Umbilical cord (tissue), 2 donors: Measurements from ENCODE around the gene CD38. TPM values are rescaled to one million over a fixed set of nuclear protein-coding genes. Genes with fewer than 3 reads are reported as not detected.
A peak's percentile ranks its signal among the peaks of the same experiment; 100 is the strongest.
"Not testable (repeated sequence)": the region's sequence is repeated elsewhere in the genome, so short reads cannot be mapped to it uniquely, and the experiment has no call there.

Source experiments
- DNase-seq: peaks from one replicate; pipeline ENCODE4 v3.0.0-alpha.2; 2015; ENCODE audit warnings: low spot score
- total RNA-seq: library from RNA; depleted of rRNA; stranded (reverse); fragments of >200 nt; gene quantifications from one replicate; pipeline ENCODE4 v1.2.3, GENCODE V29; 2014; ENCODE audit warnings: low replicate concordance; ENCODE audit not compliant: insufficient read depth

Gene CD38
- total RNA-seq, 1 donor from 2014 or later, result 9.6 TPM

DNA sequence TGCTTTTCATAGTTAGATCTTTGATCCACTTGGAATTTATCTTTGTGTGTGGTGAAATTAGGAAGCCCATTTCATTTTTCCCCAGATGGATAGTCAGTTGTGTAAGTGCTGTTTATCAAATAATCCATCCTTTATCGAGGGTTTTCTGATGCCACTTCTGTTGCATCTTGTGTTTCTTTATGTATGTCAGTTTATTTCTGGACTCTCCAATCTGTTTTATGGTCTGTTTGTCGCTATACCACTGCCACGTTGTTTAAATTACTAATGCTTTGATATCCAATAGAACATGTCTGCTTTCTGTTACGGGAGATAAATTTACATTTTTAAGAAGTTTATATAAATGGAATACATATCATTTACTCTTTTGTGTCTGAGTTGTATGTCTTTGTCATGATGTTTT is 21.0 kb downstream of the CD38 start:
- no peak for DNase-seq

DNA sequence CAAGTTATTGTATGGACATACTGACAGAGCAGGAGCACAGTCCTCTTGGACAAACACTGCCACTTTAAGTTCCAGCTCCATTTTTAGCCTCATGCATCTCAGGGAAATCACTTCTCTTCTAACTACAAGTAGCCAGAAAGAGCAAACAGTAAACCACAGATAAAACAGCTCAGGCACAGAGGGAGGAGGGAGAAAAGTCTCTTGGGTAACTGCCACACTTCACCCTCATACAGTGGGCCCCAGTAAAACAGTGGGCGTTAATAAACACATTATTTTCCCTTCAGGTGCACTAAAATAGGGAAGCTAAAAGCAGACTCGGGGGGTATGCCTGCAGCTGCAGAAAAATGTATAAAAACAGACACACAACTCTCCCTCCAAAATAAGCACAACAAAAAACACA is 21.6 kb downstream of the CD38 start:
- DNase-seq, result no peak

DNA sequence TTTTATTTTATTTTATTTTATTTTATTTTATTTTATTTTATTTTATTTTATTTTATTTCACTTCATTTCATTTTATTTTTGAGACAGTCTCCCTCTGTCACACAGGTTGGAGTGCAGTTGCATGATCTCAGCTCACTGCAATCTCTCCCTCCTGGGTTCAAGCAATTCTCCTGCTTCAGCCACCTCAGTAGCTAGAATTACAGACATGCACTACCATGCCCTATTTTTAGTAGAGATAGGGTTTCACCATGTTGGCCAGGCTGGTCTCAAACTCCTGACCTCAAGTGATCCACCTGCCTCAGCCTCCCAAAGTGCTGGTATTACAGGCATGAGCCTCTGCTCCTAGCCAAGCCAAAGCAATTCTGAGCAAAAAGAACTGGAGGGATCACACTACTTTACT is 24.4 kb downstream of the CD38 start:
- not testable (repeated sequence) for DNase-seq

DNA sequence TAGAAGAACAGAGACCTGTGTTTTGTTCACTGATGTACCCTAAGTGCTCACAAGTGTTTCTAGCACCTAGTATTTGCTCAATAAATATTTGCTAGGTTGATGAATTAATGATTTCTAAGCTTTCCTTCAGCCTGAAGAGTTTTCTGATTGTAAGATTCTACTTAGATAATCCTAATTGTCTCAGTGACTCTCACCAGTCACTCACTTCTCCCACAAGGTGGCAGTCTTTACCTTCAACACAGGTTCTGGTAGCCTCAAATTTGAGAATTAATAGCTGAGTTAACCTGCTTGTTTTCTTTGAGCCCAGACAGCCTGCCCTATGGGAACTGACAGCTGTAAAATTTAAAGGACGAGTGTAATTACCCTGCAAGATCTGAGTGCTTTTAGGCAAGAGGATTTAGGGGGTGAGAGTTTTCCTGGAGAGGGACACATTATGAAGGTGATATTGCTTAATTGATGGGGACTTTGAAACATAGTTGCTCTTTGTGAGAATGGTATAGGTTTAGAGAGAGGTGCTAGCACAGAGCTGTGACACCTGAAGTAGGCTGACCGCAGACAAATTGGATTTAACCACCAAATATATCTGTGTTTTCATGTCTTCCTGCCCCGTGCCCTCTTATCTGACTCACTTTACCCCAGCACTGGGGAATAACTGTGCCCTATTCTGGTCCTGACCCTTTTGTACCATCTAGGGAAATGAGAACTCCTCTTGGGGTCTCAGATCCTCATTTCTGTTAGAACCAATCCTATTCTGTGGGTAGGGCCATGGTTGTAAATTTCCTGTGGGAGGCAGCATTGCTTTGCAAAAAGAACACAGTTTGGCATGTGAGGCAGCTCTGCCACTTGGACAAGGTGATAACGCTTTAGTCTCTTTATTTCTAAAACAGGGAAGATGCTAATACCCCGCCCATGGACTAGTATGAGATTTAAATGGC is 27.7 kb downstream of the CD38 start:
- peak; percentile 72 for DNase-seq

DNA sequence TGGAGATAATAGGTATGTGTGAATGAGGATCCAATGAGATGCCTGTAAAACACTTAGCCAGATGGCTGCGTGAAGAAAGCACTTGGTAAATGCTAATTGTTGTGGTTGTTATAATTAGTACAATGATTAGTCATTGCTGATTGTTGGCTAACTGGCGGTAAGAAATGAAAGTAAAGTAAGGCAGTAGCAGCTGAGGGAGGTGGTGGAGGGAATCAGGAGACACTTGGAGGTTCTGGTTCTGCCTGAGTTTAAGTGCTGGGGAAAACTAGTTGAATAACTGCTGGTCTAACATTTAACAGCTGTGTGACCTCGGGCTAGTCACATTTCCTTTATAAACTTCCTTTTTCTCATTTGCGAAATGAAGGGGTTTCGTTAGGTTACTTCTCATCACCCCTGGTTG is 30.9 kb downstream of the CD38 start:
- no peak for DNase-seq

DNA sequence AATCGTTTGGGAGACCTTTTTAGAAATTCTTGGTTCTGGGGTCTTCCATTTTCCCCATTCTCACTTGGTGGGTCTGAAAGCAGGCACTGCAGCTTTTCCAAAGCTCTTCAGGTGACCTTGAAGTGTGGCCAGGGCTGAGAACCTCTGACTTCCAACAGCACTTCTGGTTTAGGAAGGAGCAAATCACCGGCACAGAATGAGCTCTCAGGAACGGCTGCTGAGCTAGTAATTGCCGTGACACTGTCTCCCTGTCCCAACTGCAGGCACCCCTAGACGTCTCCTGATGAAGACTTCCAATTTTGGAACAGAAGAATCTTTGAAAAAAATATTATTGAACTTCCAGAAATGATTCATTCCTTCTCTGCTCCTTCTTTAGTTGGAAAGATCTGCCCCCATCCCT is 31.3 kb downstream of the CD38 start:
- DNase-seq, result no peak

DNA sequence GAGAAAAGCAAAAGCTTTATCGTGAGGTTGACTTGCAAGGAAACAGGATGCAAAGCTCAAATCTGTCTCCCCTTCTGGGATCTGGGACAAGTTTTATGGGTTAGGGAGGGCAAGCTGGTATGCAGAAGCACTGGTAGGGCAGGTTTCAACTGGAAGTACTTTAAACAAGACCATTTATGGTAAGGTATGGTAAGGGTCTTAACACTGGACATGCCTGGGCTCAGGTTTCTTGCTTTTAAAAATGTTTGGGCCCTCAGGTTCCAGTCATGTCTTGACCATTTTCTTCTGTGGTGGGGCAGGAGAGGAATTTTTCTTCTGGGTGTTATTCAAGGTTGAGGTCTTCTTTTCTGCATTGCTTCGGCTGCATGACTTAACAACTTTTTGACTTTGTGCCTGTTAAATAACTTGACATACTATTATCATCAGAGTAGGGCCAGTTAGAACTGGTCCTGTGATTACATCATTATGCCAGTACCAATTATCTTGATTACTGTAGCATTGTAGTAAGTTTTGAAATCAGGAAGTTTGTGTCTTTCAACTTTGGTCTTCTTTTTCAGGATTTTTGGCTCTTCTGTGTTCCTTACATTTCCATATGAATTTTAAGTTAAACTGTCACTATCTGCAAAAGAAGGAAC is 33.7 kb downstream of the CD38 start:
- peak; percentile 13 for DNase-seq

DNA sequence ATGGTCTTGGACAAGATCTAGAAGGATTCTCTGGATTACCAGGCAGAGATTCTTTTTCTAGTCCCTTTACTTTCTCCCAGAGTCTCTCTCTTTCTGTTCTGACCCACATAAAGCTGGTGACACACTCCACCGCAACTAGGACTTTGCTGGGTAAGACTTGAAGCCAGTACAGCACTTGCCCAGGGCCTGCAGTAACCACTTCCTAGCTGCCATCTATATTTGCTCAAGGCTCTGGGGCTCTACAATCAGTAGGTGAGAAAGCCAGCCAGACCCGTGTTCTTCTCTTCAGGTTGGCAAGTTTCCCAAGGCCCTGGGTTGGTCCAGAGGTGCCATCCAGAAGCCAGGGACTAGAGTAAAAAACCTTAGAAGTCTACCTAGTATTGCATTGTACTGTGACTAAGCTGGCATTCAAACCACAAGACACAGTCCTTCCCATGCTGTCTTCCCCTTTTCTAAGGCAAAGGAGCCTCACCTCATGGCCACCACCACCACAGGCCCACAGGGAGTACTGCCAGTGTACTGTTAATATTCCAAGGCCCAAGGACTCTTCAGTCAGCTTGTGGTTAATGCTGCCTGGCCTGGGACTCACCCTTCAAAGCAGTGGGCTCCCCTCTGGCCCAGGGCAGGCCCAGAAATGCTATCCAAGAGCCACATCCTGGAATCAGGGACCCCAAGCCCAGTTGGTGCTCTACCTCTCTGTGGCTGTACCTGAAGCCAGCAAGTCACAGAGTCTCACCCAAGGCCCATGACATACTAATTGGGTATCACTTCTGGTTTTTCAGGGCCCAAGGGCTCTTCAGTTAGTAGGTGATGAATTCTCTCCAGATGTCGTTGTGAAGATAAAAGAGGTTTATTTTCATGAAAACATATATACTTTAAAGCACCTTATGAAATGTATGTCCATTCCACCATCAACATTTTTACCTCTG is 54.7 kb downstream of the CD38 start:
- no peak for DNase-seq

DNA sequence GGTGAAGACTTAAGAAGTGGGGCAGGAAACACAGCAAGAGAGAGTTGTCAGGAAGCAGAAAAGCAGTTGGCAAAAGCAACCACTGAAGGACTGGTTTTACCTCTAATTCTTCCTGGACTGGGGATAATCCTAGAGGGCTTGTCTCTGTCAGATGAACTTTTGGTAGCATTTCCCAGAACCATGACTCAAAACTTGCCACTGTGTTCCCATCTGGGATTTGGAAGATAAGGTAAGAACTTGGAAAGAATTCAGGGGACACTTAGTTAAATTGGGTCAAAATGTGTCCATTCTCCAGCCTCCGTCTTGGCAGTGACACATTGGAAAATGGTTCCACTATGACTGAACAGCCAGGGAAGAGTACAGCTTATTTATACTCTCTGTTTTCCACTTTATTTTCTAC is 55.7 kb downstream of the CD38 start:
- DNase-seq, result peak; percentile 44

DNA sequence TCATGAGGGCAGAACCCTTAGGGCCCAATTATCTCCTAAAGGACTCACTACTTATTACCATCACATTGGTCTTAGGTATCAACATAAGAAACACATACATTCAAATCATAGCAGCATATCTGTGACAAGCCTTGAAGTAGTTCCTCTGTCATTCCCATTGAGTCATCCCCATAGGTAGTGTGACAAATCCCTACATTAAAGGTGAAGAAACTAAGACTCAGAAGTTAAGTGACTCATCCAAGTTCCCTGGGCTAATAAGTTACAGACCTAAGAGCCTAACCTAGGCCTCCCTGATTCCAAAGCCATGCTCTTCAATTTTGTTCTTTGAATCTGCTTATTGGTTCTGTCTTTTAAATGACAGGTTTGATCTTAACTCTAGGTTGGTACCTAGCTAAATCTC is 58.2 kb downstream of the CD38 start:
- no peak for DNase-seq

DNA sequence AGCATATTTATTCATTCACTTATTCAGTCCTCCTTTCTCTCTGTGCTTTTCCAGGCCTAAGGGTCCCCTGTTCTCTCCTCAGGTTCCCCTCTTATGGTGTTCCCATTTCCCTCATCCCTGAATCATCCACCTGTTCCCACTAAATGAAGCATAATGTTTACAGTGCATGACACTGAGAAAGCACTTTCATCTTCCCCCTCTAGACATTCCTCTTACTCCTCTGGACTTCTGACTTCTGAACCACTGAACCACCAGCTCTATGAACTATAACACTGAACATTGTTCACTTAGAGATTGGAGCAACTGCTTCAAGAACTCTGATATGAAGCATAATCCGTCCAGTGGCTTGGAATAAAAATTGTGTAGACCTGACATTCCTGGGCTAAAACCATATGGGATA is 59.5 kb downstream of the CD38 start:
- no peak for DNase-seq

DNA sequence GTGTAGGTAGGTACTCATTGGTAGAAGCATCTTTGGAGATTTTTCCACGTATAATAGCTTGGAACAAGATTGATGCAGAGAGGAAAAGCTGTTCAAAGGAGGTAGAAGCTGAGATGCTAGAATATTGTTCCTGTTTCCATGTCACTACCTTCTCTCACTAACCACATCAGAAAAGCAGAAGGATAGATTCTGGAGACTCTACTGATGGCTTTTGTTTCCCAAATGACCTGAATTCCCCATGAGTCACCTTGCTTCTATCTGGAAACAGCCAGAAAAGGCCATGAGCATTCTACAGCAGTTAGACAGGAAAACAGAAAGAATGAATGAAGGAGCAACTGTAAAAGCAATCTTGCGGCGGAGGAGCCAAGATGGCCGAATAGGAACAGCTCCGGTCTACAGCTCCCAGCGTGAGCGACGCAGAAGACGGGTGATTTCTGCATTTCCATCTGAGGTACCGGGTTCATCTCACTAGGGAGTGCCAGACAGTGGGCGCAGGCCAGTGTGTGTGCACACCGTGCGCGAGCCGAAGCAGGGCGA is 63.1 kb downstream of the CD38 start:
- DNase-seq, result not testable (repeated sequence)

DNA sequence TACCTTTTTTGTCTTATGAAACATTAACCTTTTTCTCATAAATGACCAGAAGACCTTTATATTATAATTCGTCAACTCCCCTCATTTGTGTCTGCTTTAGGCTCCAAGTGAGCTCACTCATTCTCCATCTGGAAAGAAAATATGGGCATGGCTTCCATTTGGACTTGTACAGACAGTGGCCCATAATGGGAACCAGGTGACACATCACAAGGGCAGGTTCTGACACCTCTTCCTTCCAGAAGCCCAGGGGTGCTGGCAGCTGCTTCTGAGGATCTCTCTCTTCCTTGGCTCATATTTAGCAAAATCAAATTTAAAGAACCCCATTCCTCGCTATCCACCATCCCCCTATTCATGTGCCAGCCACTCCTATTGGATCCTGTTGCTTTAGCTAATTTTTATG is 69.6 kb downstream of the CD38 start:
- no peak for DNase-seq

DNA sequence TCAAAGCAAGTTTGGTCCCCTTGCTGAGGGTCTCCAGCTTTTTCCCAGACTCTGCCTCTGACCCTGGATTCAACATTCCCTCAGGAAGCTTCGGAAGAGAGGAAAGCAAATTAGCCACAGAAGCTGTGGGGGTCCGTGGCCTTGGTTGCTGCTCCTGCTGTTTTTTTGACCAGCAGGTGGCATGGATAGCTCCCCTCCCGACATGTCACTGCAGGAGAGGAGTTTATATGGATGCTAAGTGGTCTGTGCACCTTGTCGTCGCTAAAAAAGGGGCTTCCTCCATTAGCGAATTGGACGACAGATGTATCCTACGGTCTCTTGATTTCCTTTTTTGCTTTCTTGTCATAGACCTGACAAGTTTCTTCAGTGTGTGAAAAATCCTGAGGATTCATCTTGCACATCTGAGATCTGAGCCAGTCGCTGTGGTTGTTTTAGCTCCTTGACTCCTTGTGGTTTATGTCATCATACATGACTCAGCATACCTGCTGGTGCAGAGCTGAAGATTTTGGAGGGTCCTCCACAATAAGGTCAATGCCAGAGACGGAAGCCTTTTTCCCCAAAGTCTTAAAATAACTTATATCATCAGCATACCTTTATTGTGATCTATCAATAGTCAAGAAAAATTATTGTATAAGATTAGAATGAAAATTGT is 70.2 kb downstream of the CD38 start:
- DNase-seq, result no peak

DNA sequence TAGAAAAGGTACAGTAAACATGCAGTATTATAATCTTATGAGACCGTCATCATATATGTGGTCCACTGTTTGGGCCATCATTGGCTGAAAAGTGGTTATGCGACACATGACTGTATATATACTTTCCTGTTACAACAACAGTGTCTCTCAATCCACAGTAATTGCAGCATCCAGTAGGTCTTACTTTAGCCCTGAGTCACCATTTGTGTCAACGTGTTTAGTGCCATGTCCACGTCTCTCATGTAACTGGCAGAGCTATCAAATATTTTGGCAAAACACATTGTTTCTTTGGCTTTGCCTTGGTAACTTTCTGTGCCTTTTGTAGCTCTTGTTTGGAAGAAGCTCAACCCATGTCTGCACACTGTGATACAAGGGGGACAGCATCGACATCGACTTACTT is 73.8 kb downstream of the CD38 start:
- DNase-seq, result no peak

DNA sequence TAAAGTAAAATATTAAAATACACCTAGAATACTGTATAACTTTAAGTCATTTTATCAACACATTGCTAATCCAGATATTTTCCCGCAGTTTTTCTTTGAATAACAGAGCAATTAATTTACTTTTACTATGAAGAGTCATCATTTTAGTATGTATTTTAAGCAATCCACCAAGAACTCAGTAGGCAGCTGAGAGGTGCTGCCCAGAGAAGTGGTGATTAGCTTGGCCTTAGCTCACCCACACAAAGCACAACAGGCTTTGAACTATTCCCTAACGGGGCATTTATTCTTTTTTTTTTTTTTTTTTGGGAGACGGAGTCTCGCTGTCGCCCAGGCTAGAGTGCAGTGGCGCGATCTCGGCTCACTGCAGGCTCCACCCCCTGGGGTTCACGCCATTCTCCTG is 74.4 kb downstream of the CD38 start:
- DNase-seq, result no peak

DNA sequence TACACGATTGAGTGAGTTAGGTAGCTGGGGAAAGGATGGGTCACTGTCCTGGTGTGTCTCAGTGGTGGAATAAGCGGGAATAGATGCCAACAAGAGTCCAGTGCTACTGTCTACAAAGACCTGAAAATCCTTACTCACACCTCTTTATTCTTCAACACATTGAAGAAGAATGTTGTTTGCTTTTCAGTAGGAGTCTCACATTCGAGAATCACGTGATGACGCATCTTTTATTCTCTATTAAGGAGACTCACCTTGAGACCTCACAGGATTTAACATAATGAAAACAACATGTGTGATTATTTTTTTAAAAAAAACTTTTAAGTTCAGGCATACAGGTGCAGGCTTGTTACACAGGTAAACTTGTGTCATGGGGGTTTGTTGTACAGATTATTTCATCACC is 75.2 kb downstream of the CD38 start:
- no peak for DNase-seq

DNA sequence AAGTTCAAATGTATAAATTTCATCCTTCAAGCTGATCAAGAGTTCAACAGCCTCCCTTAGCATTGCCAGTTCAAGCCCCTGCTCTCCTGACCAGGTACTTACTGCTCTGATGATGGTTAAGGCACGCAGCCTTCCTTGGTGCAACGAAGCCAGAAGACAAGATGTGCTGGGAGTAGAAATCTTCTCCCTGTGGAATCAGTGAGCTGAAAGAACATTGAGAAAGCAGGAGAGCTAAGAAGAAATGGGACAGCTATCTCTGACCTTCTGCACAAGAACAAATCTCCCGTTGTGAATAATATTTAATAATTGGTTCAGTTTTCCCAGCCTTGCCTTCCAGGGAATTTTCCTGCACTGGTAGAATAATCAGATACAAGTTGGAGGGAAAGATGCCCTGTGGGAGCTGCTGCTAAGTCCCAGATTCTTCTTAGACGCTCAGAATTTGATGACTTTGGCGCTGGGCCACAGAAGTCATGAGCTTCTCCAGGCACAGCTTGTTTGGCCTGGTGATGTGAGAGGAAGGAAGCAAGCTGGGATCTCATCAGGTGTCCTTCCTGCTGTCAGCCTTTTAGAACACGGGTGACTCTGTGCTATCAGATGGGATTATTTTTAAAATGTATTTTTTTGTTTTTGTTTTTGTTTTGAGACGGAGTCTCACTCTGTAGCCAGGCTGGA is 77.8 kb downstream of the CD38 start:
- DNase-seq, result peak; percentile 38

DNA sequence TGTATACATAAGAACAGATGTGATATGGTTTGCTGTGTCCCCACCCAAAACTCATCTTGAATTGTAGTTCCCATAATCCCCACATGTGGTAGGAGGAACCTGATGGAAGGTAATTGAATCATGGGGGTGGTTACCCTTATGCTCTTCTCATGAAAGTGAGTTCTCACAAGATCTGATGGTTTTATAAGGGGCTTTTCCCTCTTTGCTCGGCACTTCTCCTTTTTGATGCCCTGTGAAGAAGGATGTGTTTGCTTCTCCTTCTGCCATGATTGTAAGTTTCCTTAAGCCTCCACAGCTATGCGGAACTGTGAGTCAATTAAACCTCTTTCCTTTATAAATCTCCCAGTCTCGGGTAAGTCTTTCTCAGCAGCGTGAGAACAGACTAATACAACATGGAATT is 83.1 kb downstream of the CD38 start:
- DNase-seq, result not testable (repeated sequence)

DNA sequence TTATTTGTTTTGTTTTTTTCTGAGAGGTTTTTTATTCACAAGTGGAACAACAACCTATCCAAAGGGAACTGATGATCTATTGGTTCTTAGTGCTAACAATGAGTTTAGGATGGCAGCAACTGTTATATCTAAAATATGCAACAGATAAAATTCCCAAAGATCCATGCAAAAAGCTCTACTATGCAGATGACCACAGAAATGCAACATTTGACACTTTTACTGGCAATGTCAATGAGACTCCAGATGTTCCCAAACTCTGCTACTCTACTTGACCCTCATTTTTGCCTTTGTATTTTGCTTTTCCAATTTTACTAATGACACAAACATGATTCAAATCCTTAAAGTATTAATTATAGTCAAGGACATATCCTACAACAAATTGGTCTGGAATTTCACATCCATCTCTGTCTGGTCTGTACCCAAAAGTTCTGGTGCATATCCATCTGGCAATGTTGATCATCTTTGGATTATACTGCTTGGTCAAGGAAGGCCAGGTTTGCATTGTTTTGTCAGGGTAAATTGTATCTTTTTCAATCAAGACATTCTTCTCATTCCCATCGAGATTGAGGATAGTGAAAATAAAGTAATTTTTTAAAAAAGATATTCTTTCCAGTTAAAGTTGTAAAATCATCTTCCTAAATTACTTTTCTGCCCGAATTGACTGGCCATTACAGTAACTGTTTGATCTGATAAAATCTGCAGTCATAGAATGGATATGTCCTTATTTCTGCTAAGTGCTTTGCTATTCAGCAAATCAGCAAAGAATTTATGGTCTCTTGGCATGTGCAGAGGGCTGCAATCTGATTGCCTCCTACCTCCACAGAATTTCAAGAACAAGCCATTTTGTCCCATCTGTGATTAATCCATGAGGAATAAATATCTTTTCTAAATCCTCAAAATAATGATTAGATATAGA is 86.8 kb downstream of the CD38 start:
- no peak for DNase-seq
